Prostate gland (tissue), 2 donors: ENCODE measurements around the gene PTPRJ. TPM values are rescaled to one million over a fixed set of nuclear protein-coding genes. Genes with fewer than 3 reads are reported as not detected.

Source experiments
- DNase-seq: peaks from one replicate; pipeline ENCODE4 v3.0.0-alpha.2; 2019; ENCODE audit warnings: low spot score
- H3K27ac ChIP-seq, 2 donors: fragments of 200-600 bp; sonication (generic); 2 replicates each; pipeline ENCODE4 v1.5.1; 2017 to 2019
- H3K27me3 ChIP-seq: fragments of 200-600 bp; sonication (generic); replicated peaks from 2 replicates; pipeline ENCODE4 v1.5.1; 2019; ENCODE audit not compliant: insufficient read depth
- H3K36me3 ChIP-seq, 2 donors: fragments of 200-600 bp; sonication (generic); 1 replicate in 1 of 2; 2 replicates in 1 of 2; pipeline versions ENCODE4 v1.5.1 to v1.8.1; 2017 to 2019
- H3K4me1 ChIP-seq: fragments of 200-600 bp; sonication (generic); replicated peaks from 2 replicates; pipeline ENCODE4 v1.5.1; 2019
- H3K4me3 ChIP-seq, 2 donors: fragments of 200-600 bp; sonication (generic); 2 replicates each; pipeline ENCODE4 v1.5.1; 2017 to 2019
- H3K9me3 ChIP-seq: fragments of 200-600 bp; sonication (generic); 2 replicates; pipeline ENCODE4 v1.5.1; 2017
- CTCF ChIP-seq, 4 experiments: fragments of 200-600 bp in 2 of 4; fragments of 450-650 bp in 2 of 4; sonication (generic) in 2 of 4; IDR thresholded peaks; 1 replicate in 3 of 4; 2 replicates in 1 of 4; pipeline ENCODE4 v1.5.1; 2016 to 2019; ENCODE audit warnings: antibody characterized with exemption in 4 of 4, mild to moderate bottlenecking in 2 of 4, moderate library complexity in 2 of 4
- POLR2A ChIP-seq: fragments of 450-650 bp; IDR thresholded peaks from one replicate; pipeline ENCODE4 v1.6.1; 2016; ENCODE audit warnings: antibody characterized with exemption, mild to moderate bottlenecking
- POLR2AphosphoS5 ChIP-seq: sonication (generic); formaldehyde crosslinking; IDR thresholded peaks from one replicate; pipeline ENCODE4 v1.6.1; 2017; ENCODE audit warnings: antibody characterized with exemption
- WGBS: methylation state at CpG from one replicate; pipeline ENCODE4 v1.1.5; 2018; 5-methylcytosine and 5-hydroxymethylcytosine counted together
- intact Hi-C: fragments of 100-400 bp; cut with DNase I; formaldehyde crosslinking; loops from one replicate; pipeline ENCODE4 v1.14.2; 2022
- total RNA-seq, 2 donors: library from RNA; depleted of rRNA; stranded (reverse); fragments of >200 nt; gene quantifications; one replicate each; pipeline ENCODE4 v1.1.0, GENCODE V29; 2016

PTPRJ gene
- total RNA-seq, 2 donors from 2014 or later, result 24.9 to 48.0 TPM

- H3K27me3 ChIP-seq, result no peaks in the 10 kb centered on the region
- DNase-seq, result no peak
- H3K9me3 ChIP-seq, result no peaks in the 10 kb centered on the region
- peaks cover 8% of the 10 kb centered on the region for H3K4me1 ChIP-seq
- intact Hi-C loops, result no loop called here
- WGBS, result 82% methylated on average over 7 of the region's 7 CpGs
- no peak overlapping the region for H3K4me3 ChIP-seq
- TF ChIP-seq POLR2A (no peak), POLR2AphosphoS5 (no peak), CTCF (IDR thresholded peaks at IDR 0.05) (no peak)
- peak overlapping the region in 1 of 2 donors; percentile 15 for H3K27ac ChIP-seq
- no peaks in the 10 kb centered on the region for H3K36me3 ChIP-seq
These were observed 126.9 kb downstream of the PTPRJ start for GRCh38 chr11:48107188-48107704.

- WGBS, result 88% methylated on average over 11 of the region's 11 CpGs
- intact Hi-C loops, result loop anchor here (2.0 kb wide), 1 partner anchor 174 kb away; no protein-coding TSS in a partner anchor
These were observed 128.1 kb downstream of the PTPRJ start for GRCh38 chr11:48108231-48109045.

GRCh38 chr11:48109046-48109666, 128.8 kb downstream of the PTPRJ start:
- no peaks in the 10 kb centered on the region for H3K4me1 ChIP-seq
- intact Hi-C loops, result loop anchor here (2.0 kb wide), 1 partner anchor 174 kb away; no protein-coding TSS in a partner anchor
- no peak for DNase-seq
- H3K9me3 ChIP-seq, result no peaks in the 10 kb centered on the region
- H3K27ac ChIP-seq, result peak overlapping the region; percentile 67 to 72
- no peaks in the 10 kb centered on the region for H3K36me3 ChIP-seq
- no peaks in the 10 kb centered on the region for H3K27me3 ChIP-seq
- WGBS, result 75% methylated on average over 5 of the region's 5 CpGs
- TF ChIP-seq POLR2AphosphoS5 (no peak), CTCF (IDR thresholded peaks at IDR 0.05) (peak in 3 of 4 experiments; percentile 17 to 60 (median 57))
- H3K4me3 ChIP-seq, result peak overlapping the region in 1 of 2 donors; percentile 9

More at GRCh38 chr11:48108231-48109045, 128.1 kb downstream of the PTPRJ start:
- Histone ChIP-seq H3K27ac (peak overlapping the region; percentile 52 to 67), H3K36me3 (no peaks in the 10 kb centered on the region), H3K4me3 (no peak overlapping the region), H3K4me1 (peaks cover 6% of the 10 kb centered on the region), H3K27me3 (no peaks in the 10 kb centered on the region), H3K9me3 (no peaks in the 10 kb centered on the region)
- TF ChIP-seq CTCF (IDR thresholded peaks at IDR 0.05) (no peak), POLR2A (no peak), POLR2AphosphoS5 (no peak)
- DNase-seq, result no peak

GRCh38 chr11:48110509-48110766, 130.1 kb downstream of the PTPRJ start:
- WGBS, result 76% methylated on average over 2 of the region's 2 CpGs
- no peaks in the 10 kb centered on the region for H3K27me3 ChIP-seq
- no peak overlapping the region for H3K4me3 ChIP-seq
- H3K27ac ChIP-seq, result no peak overlapping the region
- H3K4me1 ChIP-seq, result no peaks in the 10 kb centered on the region
- no peaks in the 10 kb centered on the region for H3K36me3 ChIP-seq
- no peak for DNase-seq
- intact Hi-C loops, result no loop called here
- TF ChIP-seq POLR2A (no peak), CTCF (IDR thresholded peaks at IDR 0.05) (no peak), POLR2AphosphoS5 (no peak)
- H3K9me3 ChIP-seq, result no peaks in the 10 kb centered on the region
